WTC11 (cell line): ENCODE data around the gene AADACL2. TPM values are rescaled to one million over a fixed set of nuclear protein-coding genes. Genes with fewer than 3 reads are reported as not detected.

Experiments
- ATAC-seq: fragments of 200-7000 bp; cut with Tn5 transposase; 2 replicates; pipeline ENCODE4 v1.10.0; 2021; ENCODE audit warnings: mild to moderate bottlenecking, moderate library complexity
- CTCF ChIA-PET: fragments of 300-600 bp; sonication (Branson Sonifier 250); formaldehyde crosslinking; loops from one replicate; lab custom pipeline; 2021; ENCODE audit warnings: antibody characterized with exemption; lab: Charles Lee
- POLR2A ChIA-PET: fragments of 350-600 bp; sonication (Branson Sonifier 250); formaldehyde crosslinking; loops from one replicate; lab custom pipeline; 2021; ENCODE audit warnings: antibody characterized with exemption; lab: Charles Lee
- DNase-seq: peaks from one replicate; pipeline ENCODE4 v3.0.0; 2021; ENCODE audit warnings: low spot score
- H3K27ac Mint-ChIP-seq: 2 replicates; pipeline ENCODE4 v1.8.0; 2021; ENCODE audit warnings: mixed read lengths
- H3K27me3 Mint-ChIP-seq: 2 replicates; pipeline ENCODE4 v1.8.0; 2021; ENCODE audit warnings: low read depth, mild to moderate bottlenecking, moderate library complexity, mixed read lengths
- H3K36me3 Mint-ChIP-seq: 2 replicates; pipeline ENCODE4 v1.8.0; 2021; ENCODE audit warnings: mixed read lengths
- H3K4me1 Mint-ChIP-seq: 2 replicates; pipeline ENCODE4 v1.8.0; 2022; ENCODE audit warnings: mixed read lengths
- H3K4me3 Mint-ChIP-seq: 2 replicates; pipeline ENCODE4 v1.8.0; 2021; ENCODE audit warnings: mild to moderate bottlenecking, moderate library complexity, mixed read lengths
- H3K9me3 Mint-ChIP-seq: 2 replicates; pipeline ENCODE4 v1.8.0; 2021; ENCODE audit warnings: mixed read lengths
- ATF1 ChIP-seq: sonication (generic); formaldehyde crosslinking; IDR thresholded peaks from 2 replicates; pipeline ENCODE4 v1.8.1; 2023; ENCODE audit warnings: mild to moderate bottlenecking, moderate library complexity, missing genetic modification reagents
- ELF4 ChIP-seq: sonication (generic); formaldehyde crosslinking; IDR thresholded peaks from 2 replicates; pipeline ENCODE4 v1.8.1; 2022; ENCODE audit warnings: low read depth, mild to moderate bottlenecking, moderate library complexity, missing genetic modification reagents
- EMX1 ChIP-seq: fragments of 250-450 bp; sonication (Bioruptor Pico); IDR thresholded peaks from 2 replicates; pipeline ENCODE4 v1.8.0; 2021; ENCODE audit warnings: mild to moderate bottlenecking
- ESRRA ChIP-seq: sonication (generic); formaldehyde crosslinking; IDR thresholded peaks from 2 replicates; pipeline ENCODE4 v1.8.1; 2022; ENCODE audit warnings: mild to moderate bottlenecking, missing genetic modification reagents, borderline replicate concordance
- ETV6 ChIP-seq: sonication (generic); formaldehyde crosslinking; IDR thresholded peaks from 2 replicates; pipeline ENCODE4 v1.8.1; 2022; ENCODE audit warnings: mild to moderate bottlenecking, missing genetic modification reagents
- FOXJ3 ChIP-seq: sonication (generic); formaldehyde crosslinking; IDR thresholded peaks from 2 replicates; pipeline ENCODE4 v1.9.0; 2021; ENCODE audit warnings: missing genetic modification reagents, mild to moderate bottlenecking, borderline replicate concordance
- JAZF1 ChIP-seq: fragments of 250-450 bp; sonication (Bioruptor Pico); IDR thresholded peaks from 2 replicates; pipeline ENCODE4 v1.9.0; 2021; ENCODE audit warnings: moderate library complexity, mild to moderate bottlenecking, inconsistent platforms
- MXD4 ChIP-seq: fragments of 250-450 bp; sonication (Bioruptor Pico); IDR thresholded peaks from 2 replicates; pipeline ENCODE4 v1.8.0; 2021; ENCODE audit warnings: mild to moderate bottlenecking, moderate library complexity, borderline replicate concordance
- MYBL2 ChIP-seq: sonication (generic); formaldehyde crosslinking; IDR thresholded peaks from 2 replicates; pipeline ENCODE4 v1.8.1; 2023; ENCODE audit warnings: mild to moderate bottlenecking, moderate library complexity, missing genetic modification reagents
- NFYB ChIP-seq: sonication (generic); formaldehyde crosslinking; conservative IDR thresholded peaks from 2 replicates; pipeline ENCODE4 v1.8.0; 2022; ENCODE audit warnings: low read depth, missing genetic modification reagents
- NR3C1 ChIP-seq: sonication (generic); formaldehyde crosslinking; conservative IDR thresholded peaks from 2 replicates; pipeline ENCODE4 v1.8.1; 2023; ENCODE audit warnings: low read depth, mild to moderate bottlenecking, missing genetic modification reagents
- OVOL2 ChIP-seq: fragments of 250-450 bp; sonication (Bioruptor Pico); IDR thresholded peaks from 2 replicates; pipeline ENCODE4 v1.9.0; 2021; ENCODE audit warnings: mild to moderate bottlenecking, borderline replicate concordance
- RELA ChIP-seq: sonication (generic); formaldehyde crosslinking; IDR thresholded peaks from 2 replicates; pipeline ENCODE4 v1.8.1; 2022; ENCODE audit warnings: missing genetic modification reagents, mild to moderate bottlenecking, borderline replicate concordance
- RORB ChIP-seq: fragments of 250-450 bp; sonication (Bioruptor Pico); IDR thresholded peaks from 2 replicates; pipeline ENCODE4 v1.9.0; 2021; ENCODE audit warnings: mild to moderate bottlenecking
- TEAD1 ChIP-seq: sonication (generic); formaldehyde crosslinking; IDR thresholded peaks from 2 replicates; pipeline ENCODE4 v1.8.0; 2022; ENCODE audit warnings: mild to moderate bottlenecking, missing genetic modification reagents
- TP53 ChIP-seq: sonication (generic); formaldehyde crosslinking; IDR thresholded peaks from 2 replicates; pipeline ENCODE4 v1.8.1; 2023; ENCODE audit warnings: mild to moderate bottlenecking, missing genetic modification reagents
- USF1 ChIP-seq: sonication (generic); formaldehyde crosslinking; IDR thresholded peaks from 2 replicates; pipeline ENCODE4 v1.8.0; 2022; ENCODE audit warnings: mild to moderate bottlenecking, missing genetic modification reagents
- ZSCAN18 ChIP-seq: fragments of 250-450 bp; sonication (Bioruptor Pico); IDR thresholded peaks from 2 replicates; pipeline ENCODE4 v2.1.2; 2022; ENCODE audit warnings: mild to moderate bottlenecking, moderate library complexity
- total RNA-seq: library from RNA; stranded (reverse); gene quantifications from 3 replicates; pipeline ENCODE4 v1.2.3, GENCODE V29; 2021
- TF ChIP-seq, protein P1 (sequence below): fragments of 250-450 bp; sonication (Bioruptor Pico); conservative IDR thresholded peaks from 2 replicates; pipeline ENCODE4 v1.9.0; 2021; ENCODE audit warnings: mild to moderate bottlenecking
- TF ChIP-seq, protein P2 (sequence below): fragments of 250-450 bp; sonication (Bioruptor Pico); IDR thresholded peaks from 2 replicates; pipeline ENCODE4 v1.9.0; 2021; ENCODE audit warnings: moderate library complexity, mild to moderate bottlenecking, inconsistent platforms, borderline replicate concordance
- TF ChIP-seq, protein P3 (sequence below): sonication (generic); formaldehyde crosslinking; IDR thresholded peaks from 2 replicates; pipeline ENCODE4 v1.8.1; 2023; ENCODE audit warnings: mild to moderate bottlenecking, missing genetic modification reagents

The AADACL2 gene
- total RNA-seq, 1 experiment from 2014 or later, result not detected

- DNase-seq, result no peak
- Mint-ChIP-seq H3K27me3 (no peaks in the 10 kb centered on the region), H3K4me3 (no peak overlapping the region), H3K9me3 (peaks cover 6% of the 10 kb centered on the region), H3K27ac (no peak overlapping the region), H3K4me1 (peaks cover 4% of the 10 kb centered on the region; the same call in 1 of the 2 replicates), H3K36me3 (no peaks in the 10 kb centered on the region)
- no peak for TF ChIP-seq RORB
- no peak for TF ChIP-seq NR3C1 (CRISPR knock-in tag)
- TF ChIP-seq USF1 (CRISPR knock-in tag), result no peak
- TF ChIP-seq, protein P1, sequence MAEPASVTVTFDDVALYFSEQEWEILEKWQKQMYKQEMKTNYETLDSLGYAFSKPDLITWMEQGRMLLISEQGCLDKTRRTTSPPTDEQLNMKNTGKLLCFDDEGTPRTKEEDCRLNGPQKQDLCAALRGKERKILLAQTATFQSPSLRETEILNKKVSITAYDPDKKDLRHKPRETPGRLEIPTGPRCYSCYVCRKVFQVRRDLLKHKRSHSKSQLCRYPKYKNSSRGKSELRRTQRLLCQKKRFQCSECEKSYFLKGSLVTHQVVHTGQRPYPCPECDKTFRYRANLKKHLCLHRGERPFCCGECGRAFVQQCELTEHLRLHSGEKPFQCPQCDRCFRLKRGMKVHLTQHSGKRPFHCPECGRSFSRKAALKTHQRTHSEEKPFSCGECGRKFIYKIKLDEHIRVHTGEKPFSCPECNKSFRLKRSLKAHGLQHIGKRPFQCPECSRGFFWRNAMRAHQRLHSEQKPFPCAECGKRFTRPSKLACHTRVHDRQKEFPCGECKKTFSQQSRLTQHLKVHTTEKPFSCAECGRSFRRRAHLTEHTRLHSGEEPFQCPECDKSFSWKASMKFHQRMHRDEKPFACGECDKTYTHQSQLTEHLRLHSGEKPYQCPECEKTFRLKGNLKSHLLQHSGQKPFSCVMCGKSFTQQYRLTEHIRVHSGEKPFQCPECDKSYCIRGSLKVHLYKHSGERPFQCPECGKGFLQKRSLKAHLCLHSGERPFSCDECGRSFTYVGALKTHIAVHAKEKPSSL (CRISPR knock-in tag), result no peak
- TF ChIP-seq, protein P2, sequence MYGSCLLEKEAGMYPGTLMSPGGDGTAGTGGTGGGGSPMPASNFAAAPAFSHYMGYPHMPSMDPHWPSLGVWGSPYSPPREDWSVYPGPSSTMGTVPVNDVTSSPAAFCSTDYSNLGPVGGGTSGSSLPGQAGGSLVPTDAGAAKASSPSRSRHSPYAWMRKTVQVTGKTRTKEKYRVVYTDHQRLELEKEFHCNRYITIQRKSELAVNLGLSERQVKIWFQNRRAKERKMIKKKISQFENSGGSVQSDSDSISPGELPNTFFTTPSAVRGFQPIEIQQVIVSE, result no peak
- no peak for ATAC-seq
- ChIA-PET POLR2A (no interaction called here), CTCF (no interaction called here)
Observed at GRCh38 chr3:151766454-151766853, 32.7 kb downstream of the AADACL2 start.

DNA sequence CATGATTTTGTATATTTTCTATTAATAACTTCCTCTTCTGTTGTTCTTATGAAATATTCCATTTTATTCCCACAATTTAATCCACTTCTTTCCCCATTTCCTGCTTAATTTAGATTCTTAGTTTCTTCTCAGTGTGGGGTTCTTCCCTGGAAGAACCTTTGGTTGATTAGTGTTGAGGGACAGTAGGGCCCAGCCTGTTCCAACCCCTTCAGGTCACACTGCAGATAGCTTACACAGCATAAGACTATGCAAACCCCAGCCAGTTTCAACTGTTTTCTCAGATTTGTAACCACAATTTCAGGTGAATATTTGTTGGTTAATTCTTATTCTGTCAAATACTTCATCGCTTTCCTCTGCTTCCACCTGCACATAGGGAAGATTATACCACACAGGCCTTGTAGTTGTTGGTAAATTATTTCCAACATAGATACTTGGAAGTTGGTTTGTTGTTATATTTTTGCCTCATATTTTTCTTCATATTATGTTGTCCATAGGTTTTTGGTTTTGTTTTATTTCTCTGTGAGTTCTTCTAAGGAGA is 34.7 kb downstream of the AADACL2 start:
- ChIA-PET POLR2A (no interaction called here), CTCF (no interaction called here)
- Mint-ChIP-seq H3K4me3 (no peak overlapping the region), H3K27ac (no peak overlapping the region), H3K27me3 (no peaks in the 10 kb centered on the region), H3K4me1 (no peaks in the 10 kb centered on the region; the same call in 1 of the 2 replicates), H3K9me3 (peaks cover 6% of the 10 kb centered on the region), H3K36me3 (no peaks in the 10 kb centered on the region)
- no peak for ATAC-seq
- no peak for TF ChIP-seq ETV6 (CRISPR knock-in tag)
- TF ChIP-seq TP53 (CRISPR knock-in tag), result no peak
- TF ChIP-seq, protein P3, sequence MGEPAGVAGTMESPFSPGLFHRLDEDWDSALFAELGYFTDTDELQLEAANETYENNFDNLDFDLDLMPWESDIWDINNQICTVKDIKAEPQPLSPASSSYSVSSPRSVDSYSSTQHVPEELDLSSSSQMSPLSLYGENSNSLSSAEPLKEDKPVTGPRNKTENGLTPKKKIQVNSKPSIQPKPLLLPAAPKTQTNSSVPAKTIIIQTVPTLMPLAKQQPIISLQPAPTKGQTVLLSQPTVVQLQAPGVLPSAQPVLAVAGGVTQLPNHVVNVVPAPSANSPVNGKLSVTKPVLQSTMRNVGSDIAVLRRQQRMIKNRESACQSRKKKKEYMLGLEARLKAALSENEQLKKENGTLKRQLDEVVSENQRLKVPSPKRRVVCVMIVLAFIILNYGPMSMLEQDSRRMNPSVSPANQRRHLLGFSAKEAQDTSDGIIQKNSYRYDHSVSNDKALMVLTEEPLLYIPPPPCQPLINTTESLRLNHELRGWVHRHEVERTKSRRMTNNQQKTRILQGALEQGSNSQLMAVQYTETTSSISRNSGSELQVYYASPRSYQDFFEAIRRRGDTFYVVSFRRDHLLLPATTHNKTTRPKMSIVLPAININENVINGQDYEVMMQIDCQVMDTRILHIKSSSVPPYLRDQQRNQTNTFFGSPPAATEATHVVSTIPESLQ (CRISPR knock-in tag), result no peak
- TF ChIP-seq MXD4, result no peak
- no peak for TF ChIP-seq ATF1
- TF ChIP-seq ELF4, result no peak
- no peak for TF ChIP-seq JAZF1 (CRISPR knock-in tag)
- no peak for TF ChIP-seq ESRRA (CRISPR knock-in tag)
- no peak for TF ChIP-seq MYBL2 (CRISPR knock-in tag)
- TF ChIP-seq, protein P2, result no peak
- TF ChIP-seq FOXJ3 (CRISPR knock-in tag), result no peak
- no peak for TF ChIP-seq RELA (CRISPR knock-in tag)
- no peak for DNase-seq

DNA sequence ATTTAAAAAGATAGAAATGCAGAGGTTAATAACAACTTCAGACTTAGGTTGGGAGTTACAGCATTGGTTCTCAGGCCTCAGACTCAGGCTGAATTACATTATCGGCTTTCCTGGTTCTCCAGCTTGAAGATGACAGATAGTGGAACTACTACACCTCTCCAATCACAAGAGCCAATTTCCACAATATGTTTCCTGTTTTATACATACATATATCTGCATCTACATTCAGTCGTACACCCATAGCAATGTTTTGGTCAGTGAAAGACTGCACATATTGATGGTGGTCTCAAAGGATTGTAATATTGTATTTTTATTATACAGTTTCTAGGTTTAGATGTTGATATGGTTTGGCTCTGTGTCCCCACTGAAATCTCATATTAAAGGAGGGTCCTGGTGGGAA is 35.4 kb downstream of the AADACL2 start:
- no peak for ATAC-seq
- POLR2A ChIA-PET, result no interaction called here

More for the DNA sequence above, 35.4 kb downstream of the AADACL2 start:
- Mint-ChIP-seq H3K36me3 (no peaks in the 10 kb centered on the region), H3K9me3 (peaks cover 6% of the 10 kb centered on the region), H3K4me3 (no peak overlapping the region), H3K27me3 (no peaks in the 10 kb centered on the region), H3K27ac (no peak overlapping the region), H3K4me1 (no peaks in the 10 kb centered on the region)
- TF ChIP-seq NFYB (no peak), TEAD1 (no peak), OVOL2 (CRISPR knock-in tag) (no peak), ZSCAN18 (CRISPR knock-in tag) (no peak), EMX1 (CRISPR knock-in tag) (no peak)
- CTCF ChIA-PET, result interaction anchor here (0.5 kb wide), 1 partner anchor 175 kb away, joined by 3 read pairs; no protein-coding TSS in a partner anchor
- DNase-seq, result no peak
